AG20443 (cell line): ENCODE data around the gene MED31.
"Not testable (repeated sequence)": the region's sequence is repeated elsewhere in the genome, so short reads cannot be mapped to it uniquely, and the experiment has no call there.

Source experiments
- DNase-seq: peaks from one replicate; pipeline ENCODE4 v3.0.0; 2012; ENCODE audit warnings: low spot score, mixed read lengths

MED31 gene

DNA sequence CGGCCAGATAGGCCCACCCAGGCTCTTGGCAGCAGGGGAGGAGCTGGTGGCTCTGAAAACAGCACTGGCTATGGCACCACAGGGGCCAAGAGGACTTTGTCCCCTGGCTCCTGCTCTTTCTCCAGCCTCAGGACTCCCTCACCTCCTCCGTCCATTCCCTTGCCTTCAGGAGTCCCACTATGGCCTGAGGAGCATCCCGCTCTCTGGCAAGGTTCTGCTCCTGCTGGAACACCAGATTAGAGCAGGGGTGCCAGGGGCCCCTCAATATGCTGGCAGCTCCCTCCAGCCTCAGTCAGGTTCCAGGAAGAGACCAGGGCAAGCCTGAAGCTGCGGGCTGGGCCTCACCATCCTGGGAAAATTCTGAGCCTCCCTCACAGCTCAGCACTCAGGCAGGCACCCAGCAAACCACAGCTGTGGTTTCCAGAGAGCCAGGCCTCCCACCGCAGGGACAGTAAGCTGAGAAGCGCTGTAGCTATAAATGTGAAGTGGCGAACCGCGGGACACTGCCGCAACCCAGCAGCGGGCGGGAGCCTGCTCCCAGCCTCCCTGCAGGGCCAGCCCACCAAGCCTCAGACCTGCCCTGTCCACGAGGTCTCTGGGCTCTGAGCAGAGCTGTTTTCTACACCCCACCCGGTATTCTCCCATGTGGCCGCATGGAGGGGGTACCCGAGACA is 25.9 kb upstream of the MED31 start:
- peak; percentile 78 for DNase-seq

- no peak for DNase-seq
These were observed 25.4 kb upstream of the MED31 start for GRCh38 chr17:6676802-6677157.

GRCh38 chr17:6675201-6675825 is 23.9 kb upstream of the MED31 start:
- DNase-seq = no peak

DNA sequence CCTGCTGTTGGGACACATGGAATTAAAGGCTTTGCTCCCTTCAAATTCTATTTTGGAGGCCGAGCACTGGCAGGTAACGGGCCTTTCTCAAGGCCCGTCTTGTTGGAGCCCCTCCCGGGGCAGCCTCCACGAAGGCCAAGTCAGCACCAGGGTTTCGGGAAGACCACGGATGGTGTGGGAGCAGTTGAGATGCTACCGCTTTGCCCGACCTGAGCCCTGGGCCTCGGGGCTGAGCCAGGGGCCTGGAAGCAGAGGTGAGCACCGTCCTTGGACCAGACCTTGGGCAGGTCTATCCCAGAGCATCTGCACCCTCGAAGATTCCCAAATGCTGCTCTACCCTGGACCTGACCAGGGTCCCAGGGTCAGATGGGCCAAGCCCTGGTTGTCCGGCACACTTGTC is 23.2 kb upstream of the MED31 start:
- DNase-seq = no peak

DNA sequence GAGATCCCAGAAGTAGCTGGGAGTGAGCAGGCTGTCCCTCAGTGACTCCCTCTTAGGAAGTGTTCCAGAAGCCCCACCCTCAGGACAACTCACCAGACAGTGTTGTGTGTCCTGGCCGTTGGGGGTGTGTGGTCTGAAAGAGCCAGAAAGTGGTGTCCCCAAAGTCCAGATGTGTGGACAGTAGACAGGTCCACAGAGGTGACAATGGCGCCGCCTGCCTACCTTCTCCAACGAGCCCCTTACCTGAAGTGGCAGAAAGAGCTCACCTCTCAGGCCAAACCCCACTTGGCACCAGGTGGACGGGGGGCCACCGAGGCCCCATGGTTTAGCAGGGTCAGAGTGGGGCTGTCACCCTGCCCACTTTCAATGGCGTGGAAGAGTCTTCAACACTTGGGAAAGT is 20.0 kb upstream of the MED31 start:
- DNase-seq = no peak

- no peak for DNase-seq
These were observed 19.6 kb upstream of the MED31 start for GRCh38 chr17:6670999-6671398.

GRCh38 chr17:6670571-6670970 is 19.2 kb upstream of the MED31 start:
- DNase-seq = no peak

- DNase-seq = no peak
These were observed 18.2 kb upstream of the MED31 start for GRCh38 chr17:6669479-6670212.

- DNase-seq = no peak
These were observed 17.5 kb upstream of the MED31 start for GRCh38 chr17:6668727-6669425.

DNA sequence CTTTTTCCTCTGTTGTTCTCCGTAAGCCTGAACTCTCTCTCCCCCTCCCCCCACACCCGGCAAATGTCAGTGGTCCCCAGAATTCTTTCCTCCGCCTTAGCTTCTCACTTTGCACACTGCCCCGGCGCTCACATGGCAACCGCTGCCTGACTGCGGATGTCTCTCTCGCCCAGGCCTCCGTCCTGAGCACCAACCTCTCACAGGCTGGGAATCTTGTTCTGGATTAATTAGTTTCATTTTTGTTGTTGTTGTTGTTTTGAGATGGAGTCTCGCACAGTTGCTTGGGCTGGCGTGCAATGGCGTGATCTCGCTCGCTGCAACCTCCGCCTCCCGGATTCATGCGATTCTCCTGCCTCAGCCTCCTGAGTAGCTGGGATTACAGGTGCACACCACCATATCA is 16.8 kb upstream of the MED31 start:
- DNase-seq = no peak

DNA sequence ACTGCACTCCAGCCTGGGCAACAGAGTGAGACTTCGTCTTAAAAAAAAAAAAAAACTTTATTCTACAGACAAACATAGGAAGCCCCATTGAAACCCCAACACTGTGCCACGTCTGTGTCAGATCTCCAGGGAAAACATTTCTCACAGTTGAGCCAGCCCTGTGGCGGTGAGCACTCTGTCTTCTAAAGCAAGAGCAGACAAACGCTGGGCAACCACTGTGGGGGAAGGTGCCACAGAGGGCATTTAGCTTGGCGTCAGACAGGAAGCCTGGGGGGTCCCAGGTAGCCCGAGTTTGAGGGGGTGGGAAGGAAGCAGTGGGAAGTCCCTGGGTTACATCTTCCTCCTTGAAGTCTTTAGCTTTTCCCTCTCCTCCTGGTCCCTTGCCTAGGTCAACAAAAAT is 16.1 kb upstream of the MED31 start:
- DNase-seq = no peak

GRCh38 chr17:6666557-6666956 is 15.2 kb upstream of the MED31 start:
- no peak for DNase-seq

GRCh38 chr17:6666077-6666521 is 14.7 kb upstream of the MED31 start:
- DNase-seq = peak; percentile 91

DNA sequence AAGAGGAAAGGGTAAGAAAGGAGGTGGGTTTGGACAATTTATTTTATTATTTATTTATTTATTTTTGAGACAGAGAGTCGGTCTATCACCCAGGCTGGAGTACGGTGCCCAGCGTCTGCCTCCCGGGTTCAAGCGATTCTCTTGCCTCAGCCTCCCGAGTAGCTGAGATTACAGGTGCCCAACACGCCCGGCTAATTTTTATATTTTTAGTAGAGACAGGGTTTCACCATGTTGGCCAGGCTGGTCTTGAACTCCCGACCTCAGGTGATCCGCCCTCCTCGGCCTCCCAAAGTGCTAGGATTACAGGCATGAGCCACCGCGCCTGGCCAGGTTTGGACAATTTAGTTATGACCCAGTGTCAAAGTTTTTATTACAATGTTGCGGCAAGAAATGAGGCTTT is 11.8 kb upstream of the MED31 start:
- DNase-seq = not testable (repeated sequence)

GRCh38 chr17:6661464-6661848 is 10.1 kb upstream of the MED31 start:
- DNase-seq = no peak

DNA sequence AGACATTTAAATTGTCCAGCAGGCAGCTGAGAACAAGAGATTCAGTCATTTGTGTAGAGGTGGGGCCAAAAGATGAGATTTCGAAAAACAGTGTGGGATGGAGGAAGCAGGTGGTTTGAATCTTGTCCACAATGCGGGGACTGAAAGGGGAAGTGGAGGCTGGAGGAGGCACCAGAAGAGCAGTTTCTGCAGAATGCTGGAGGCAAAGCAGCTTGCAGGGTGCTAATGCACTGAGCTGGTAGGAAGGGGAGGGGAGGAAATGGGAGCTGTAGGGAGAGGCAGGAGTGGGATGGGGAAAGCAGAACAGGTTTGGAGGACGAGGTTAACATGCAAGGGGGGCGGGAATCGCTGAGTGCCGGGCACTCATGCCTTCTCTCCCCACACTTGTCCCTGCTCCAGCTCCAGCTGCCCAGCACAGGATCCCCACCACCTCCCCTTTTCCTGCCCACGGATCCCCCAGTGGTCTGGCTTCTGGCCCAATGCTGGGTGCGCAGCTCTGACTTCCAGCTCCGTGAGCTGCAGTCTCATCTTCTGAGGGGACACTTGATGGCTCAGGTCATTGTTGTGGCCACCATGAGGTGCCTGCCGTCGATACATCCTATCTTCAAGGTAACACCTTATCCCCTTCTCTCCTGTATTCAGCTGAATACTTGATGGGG is 9.5 kb upstream of the MED31 start:
- no peak for DNase-seq

DNA sequence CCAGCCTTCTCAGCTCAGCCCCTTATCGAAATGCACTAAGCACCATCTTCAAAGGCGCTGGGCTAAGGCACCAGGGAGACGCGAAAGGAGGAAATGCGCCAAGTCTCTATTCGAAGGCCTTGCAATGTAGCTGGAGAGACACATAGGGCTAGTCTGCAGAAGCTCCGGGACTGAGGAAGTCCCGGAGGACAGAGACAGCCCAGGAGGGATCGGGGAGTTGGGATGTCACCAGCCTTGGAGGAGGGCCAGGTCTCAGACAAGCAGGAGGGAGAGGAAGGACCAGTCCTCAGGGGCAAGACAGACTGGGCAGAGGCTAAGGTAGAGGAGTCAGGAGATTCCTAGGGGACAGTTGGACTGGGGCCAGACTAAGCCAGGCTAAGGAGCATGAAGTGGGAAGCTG is 8.7 kb upstream of the MED31 start:
- no peak for DNase-seq

DNA sequence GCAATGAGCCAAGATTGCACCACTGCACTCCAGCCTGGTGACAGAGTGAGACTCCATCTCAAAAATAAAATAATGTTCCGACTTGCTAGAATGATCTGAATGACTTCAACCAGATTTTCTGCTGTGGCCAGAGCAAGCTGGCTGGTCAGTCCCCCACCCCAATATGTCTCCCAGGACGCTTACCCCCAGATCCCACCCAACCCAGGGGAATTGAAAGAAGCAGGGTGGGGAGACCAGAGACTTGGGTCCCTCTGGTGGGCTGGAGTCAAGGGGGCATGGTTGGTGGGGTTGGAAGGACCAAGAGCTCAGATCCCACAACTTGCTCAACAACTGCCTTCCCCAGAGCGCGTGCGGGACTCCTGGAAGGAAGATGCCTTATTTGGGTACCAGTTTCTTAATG is 7.0 kb upstream of the MED31 start:
- DNase-seq = not testable (repeated sequence)

DNA sequence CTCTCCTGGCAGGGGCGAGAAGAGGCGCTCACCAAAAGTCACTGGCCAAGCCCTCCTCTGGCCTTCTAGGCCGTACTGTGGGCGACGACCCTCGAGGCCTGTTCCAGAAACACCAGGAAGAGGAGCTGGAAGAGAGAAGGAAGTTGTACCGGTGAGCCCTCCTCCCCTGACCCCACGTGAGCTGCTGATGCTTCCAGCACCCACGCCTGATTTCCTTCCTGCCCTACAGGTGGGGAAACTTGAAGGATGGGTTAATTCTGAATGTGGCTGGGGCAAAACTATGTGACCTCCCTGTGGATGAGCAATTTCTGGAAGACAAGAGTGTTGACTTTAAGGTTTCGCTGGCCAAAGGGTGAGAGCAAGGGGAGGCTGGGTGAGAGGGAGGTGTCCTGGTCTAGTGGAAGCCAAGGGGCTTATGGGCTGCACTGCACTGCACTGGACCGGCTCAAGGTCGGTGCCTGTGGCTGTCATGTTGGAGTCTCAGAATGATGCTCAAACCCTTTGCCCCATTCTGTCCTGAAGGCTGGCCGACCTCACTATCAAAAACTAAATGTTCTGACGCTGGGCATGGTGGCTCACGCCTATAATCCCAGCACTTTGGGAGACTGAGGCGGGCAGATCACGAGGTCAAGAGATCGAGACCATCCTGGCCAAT is 6.4 kb upstream of the MED31 start:
- no peak for DNase-seq

- DNase-seq = not testable (repeated sequence)
These were observed 5.6 kb upstream of the MED31 start for GRCh38 chr17:6656797-6657632.
